Naive thymus-derived CD4-positive, alpha-beta T cell (primary cell): Measurements from ENCODE around the gene GATAD2B. TPM values are rescaled to one million over a fixed set of nuclear protein-coding genes. Genes with fewer than 3 reads are reported as not detected.

Source experiments
- ATAC-seq: fragments of 150-1000 bp; cut with Tn5 transposase; 2 replicates; pipeline ENCODE4 v1.10.0; 2021; ENCODE audit warnings: mild to moderate bottlenecking, moderate library complexity
- CTCF ChIA-PET: fragments of 350-600 bp; sonication (Branson Sonifier 250); formaldehyde crosslinking; loops from one replicate; lab custom pipeline; 2021; ENCODE audit warnings: antibody characterized with exemption; lab: Charles Lee
- POLR2A ChIA-PET: fragments of 350-600 bp; sonication (Branson Sonifier 250); formaldehyde crosslinking; loops from one replicate; lab custom pipeline; 2021; ENCODE audit warnings: antibody characterized with exemption, inconsistent platforms; lab: Charles Lee
- DNase-seq, 9 donors: peaks; one replicate each; pipeline versions ENCODE4 v3.0.0 to v3.0.0-alpha.2; 2020 to 2022; ENCODE audit warnings: mixed read lengths in 1 of 9
- H3K27ac ChIP-seq: one replicate; pipeline ENCODE4 v1.7.0; 2013; ENCODE audit warnings: mild to moderate bottlenecking, low read depth, low read length, moderate library complexity
- H3K27me3 ChIP-seq, 2 donors: one replicate each; pipeline ENCODE4 v1.7.0; 2013; ENCODE audit warnings: low read length in 2 of 2, mild to moderate bottlenecking in 2 of 2, moderate library complexity in 2 of 2; ENCODE audit not compliant: control insufficient read depth in 2 of 2, insufficient read depth in 2 of 2
- H3K36me3 ChIP-seq, 3 experiments: 1 replicate in 2 of 3; 2 replicates in 1 of 3; pipeline ENCODE4 v1.7.0; 2013; ENCODE audit warnings: low read length in 3 of 3, mild to moderate bottlenecking in 3 of 3, moderate library complexity in 1 of 3; ENCODE audit not compliant: insufficient read depth in 3 of 3, control insufficient read depth in 2 of 3
- H3K4me1 ChIP-seq, 2 donors: one replicate each; pipeline ENCODE4 v1.7.0; 2013; ENCODE audit warnings: low read length in 2 of 2, mild to moderate bottlenecking in 2 of 2, moderate library complexity in 1 of 2; ENCODE audit not compliant: control insufficient read depth in 2 of 2, insufficient read depth in 2 of 2
- H3K4me3 ChIP-seq: 2 replicates; pipeline ENCODE4 v1.7.0; 2013; ENCODE audit warnings: mild to moderate bottlenecking, low read length
- H3K9me3 ChIP-seq, 3 experiments: 1 replicate in 2 of 3; 2 replicates in 1 of 3; pipeline ENCODE4 v1.7.0; 2013; ENCODE audit warnings: low read length in 3 of 3; ENCODE audit not compliant: control insufficient read depth in 2 of 3
- H3K27ac Mint-ChIP-seq, 9 donors: one replicate each; pipeline ENCODE4 v1.8.0; 2020 to 2022; ENCODE audit warnings: mixed read lengths in 9 of 9, mild to moderate bottlenecking in 8 of 9, moderate library complexity in 5 of 9, inconsistent platforms in 2 of 9
- H3K27me3 Mint-ChIP-seq, 5 donors: one replicate each; pipeline ENCODE4 v1.8.0; 2021 to 2022; ENCODE audit warnings: mixed read lengths in 5 of 5, mild to moderate bottlenecking in 1 of 5
- H3K36me3 Mint-ChIP-seq, 5 donors: one replicate each; pipeline ENCODE4 v1.8.0; 2020 to 2022; ENCODE audit warnings: mixed read lengths in 5 of 5, mild to moderate bottlenecking in 3 of 5, inconsistent platforms in 1 of 5
- H3K4me1 Mint-ChIP-seq, 7 donors: one replicate each; pipeline ENCODE4 v1.8.0; 2020 to 2022; ENCODE audit warnings: mixed read lengths in 7 of 7, mild to moderate bottlenecking in 3 of 7, inconsistent platforms in 1 of 7
- H3K4me3 Mint-ChIP-seq, 10 donors: one replicate each; pipeline ENCODE4 v1.8.0; 2020 to 2022; ENCODE audit warnings: mild to moderate bottlenecking in 10 of 10, mixed read lengths in 10 of 10, moderate library complexity in 6 of 10, inconsistent platforms in 2 of 10
- H3K9me3 Mint-ChIP-seq, 11 donors: one replicate each; pipeline ENCODE4 v1.8.0; 2020 to 2022; ENCODE audit warnings: mixed read lengths in 11 of 11, mild to moderate bottlenecking in 4 of 11, inconsistent platforms in 1 of 11, moderate library complexity in 1 of 11
- intact Hi-C, 2 donors: fragments of 100-400 bp; cut with micrococcal nuclease; formaldehyde crosslinking; loops; one replicate each; pipeline ENCODE4 v1.15.1; 2023
- polyA plus RNA-seq, 2 donors: library from polyadenylated mRNA; unstranded; fragments of 300-500 nt; fragmentation: Illumina TruSeq; gene quantifications; one replicate each; pipeline ENCODE4 v1.2.3, GENCODE V29; 2021
- total RNA-seq, 6 experiments: library from RNA in 5 of 6; stranded (reverse) in 5 of 6; gene quantifications; 1 replicate in 5 of 6; 2 replicates in 1 of 6; pipeline ENCODE4 v1.2.3 and lab custom pipeline; 2021 to 2026

GATAD2B gene
- total and polyA plus RNA-seq, 7 experiments from 2014 or later: 4.8 to 102 (median 73.7) TPM

DNA sequence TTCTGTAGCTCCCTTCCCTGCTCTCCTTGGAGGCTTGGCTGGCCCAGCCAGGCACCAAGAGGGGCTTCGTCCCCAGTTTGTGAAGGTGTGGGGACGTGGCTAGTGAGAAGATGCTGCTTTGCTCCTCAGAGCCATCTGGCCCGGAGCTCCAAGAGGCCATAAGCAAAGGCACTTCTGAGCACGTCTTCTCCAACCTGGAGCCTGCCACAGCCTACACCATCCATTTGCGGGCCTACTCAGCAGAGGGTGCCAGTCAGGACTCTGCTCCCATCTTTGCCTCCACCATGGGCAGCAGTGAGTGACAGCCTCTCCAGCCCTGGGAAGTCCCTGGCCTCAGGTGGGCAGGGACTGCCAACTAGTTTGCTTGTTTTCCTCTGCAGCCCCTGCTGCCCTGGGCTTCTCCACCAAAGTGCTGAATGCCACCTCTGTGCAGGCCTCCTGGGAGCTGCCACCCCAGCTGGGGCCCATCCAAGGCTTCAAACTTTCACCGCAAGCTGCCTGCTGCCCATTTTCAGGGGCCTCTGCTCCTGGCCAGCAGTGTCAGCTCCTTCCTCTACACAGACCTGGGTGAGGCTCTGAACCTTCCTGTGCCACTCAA, 121.6 kb downstream of the GATAD2B start:
- ChIA-PET CTCF (interaction anchor here (1.1 to 1.5 kb wide), 3 partner anchors 8 to 190 kb away, joined by 3 to 5 read pairs (median 3); partner anchors contain the start of genes RAB13 and RPS27), POLR2A (interaction anchor here (0.9 to 4.9 kb wide), 3 partner anchors 17 to 189 kb away, joined by 3 to 29 read pairs (median 7); partner anchors contain the start of genes RAB13 and RPS27)
- no peak overlapping the region for H3K4me3 ChIP-seq
- H3K27ac ChIP-seq: no peak overlapping the region
- H3K4me3 Mint-ChIP-seq: no peak overlapping the region
- DNase-seq: no peak
- no peaks in the 10 kb centered on the region for H3K27me3 Mint-ChIP-seq
- H3K36me3 ChIP-seq: peaks cover 0 to 9% (median 0%) of the 10 kb centered on the region in 3 experiments
- intact Hi-C loops: no loop called here
- H3K9me3 Mint-ChIP-seq: peaks cover 0 to 4% (median 0%) of the 10 kb centered on the region in 11 donors
- H3K36me3 Mint-ChIP-seq: peaks cover 0 to 6% (median 3%) of the 10 kb centered on the region in 5 donors
- no peaks in the 10 kb centered on the region for H3K9me3 ChIP-seq
- peaks cover 9 to 29% of the 10 kb centered on the region in 2 donors for H3K4me1 ChIP-seq
- H3K4me1 Mint-ChIP-seq: peaks cover 19 to 42% (median 28%) of the 10 kb centered on the region in 7 donors
- no peaks in the 10 kb centered on the region for H3K27me3 ChIP-seq
- ATAC-seq: no peak
- H3K27ac Mint-ChIP-seq: peak overlapping the region in 5 of 9 donors; percentile 25 to 63 (median 41)

DNA sequence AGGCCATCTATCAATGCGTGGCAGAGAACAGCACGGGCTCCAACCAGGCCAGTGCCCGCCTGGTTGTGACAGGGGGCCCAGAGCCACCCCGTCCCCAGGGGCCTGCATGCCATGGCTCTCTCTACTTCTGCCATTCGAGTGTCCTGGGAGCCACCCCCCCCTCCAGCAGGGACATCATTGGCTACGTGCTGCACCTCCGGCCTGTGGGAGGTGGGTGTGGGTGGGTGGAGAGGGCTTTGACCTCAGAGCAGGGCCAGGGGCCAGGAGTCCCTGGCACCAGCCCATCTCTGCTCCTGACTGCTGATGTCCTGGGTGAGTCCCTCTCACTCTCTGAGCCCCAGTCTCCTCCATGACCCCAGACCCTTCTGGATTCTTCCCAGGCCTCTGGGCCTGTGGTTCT, 122.3 kb downstream of the GATAD2B start:
- peaks cover 13 to 37% (median 22%) of the 10 kb centered on the region in 7 donors for H3K4me1 Mint-ChIP-seq
- H3K27ac Mint-ChIP-seq: peak overlapping the region in 5 of 9 donors; percentile 41 to 76 (median 59)

DNA sequence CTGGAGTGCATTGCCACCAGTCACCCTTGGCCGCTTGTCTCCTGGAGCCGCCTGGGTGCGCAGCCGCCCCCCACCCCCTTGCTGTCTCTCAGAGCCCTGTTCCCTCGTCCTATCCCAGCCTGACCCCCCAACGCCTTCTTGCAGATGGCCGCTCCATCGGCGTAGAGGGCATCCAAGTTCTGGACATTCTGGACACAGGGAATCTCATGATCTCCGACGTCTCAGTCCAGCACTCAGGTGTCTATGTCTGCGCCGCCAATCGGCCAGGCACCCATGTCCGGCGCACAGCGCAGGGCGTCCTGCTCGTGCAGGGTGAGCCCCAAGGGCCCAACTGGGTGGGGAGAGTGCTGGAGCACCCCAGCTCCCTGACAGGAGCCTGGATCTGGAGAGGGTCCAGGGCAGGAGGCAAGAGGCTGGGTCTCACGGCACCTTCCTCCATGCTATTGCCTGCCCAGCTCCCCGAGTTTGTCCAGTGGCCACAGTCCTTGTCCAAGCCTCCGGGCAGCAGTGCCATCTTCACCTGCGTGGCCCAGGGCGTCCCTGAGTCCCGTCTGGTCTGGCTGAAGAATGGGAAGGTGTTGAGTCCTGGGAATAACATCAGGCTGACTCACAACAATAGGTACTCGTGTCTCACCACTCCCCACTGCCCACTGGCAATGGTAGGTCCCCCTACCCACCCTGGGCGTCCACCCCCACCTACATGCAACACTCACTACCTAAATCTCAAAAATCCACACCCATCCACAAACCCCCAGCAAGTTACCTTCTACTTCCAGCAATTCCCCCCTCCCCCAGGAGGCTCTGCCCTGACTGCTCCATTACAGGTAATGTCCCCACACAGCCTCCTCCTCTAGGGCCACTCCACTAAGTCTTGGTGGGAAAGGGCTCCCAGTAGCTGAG, 123.0 kb downstream of the GATAD2B start:
- Histone ChIP-seq H3K4me1 (peaks cover 0 to 18% of the 10 kb centered on the region in 2 donors), H3K4me3 (no peak overlapping the region), H3K9me3 (no peaks in the 10 kb centered on the region), H3K27ac (no peak overlapping the region), H3K27me3 (no peaks in the 10 kb centered on the region), H3K36me3 (peaks cover 0 to 9% (median 0%) of the 10 kb centered on the region in 3 experiments)
- ChIA-PET CTCF (interaction anchor here (1.5 to 5.7 kb wide), 2 partner anchors 187 to 188 kb away, joined by 5 to 84 read pairs; partner anchors contain the start of genes RAB13 and RPS27), POLR2A (interaction anchor here (1.0 to 4.9 kb wide), 2 partner anchors 146 to 191 kb away, joined by 3 to 29 read pairs; partner anchors contain the start of gene RPS27)
- Mint-ChIP-seq H3K36me3 (peaks cover 0 to 6% (median 3%) of the 10 kb centered on the region in 5 donors), H3K9me3 (peaks cover 0 to 4% (median 0%) of the 10 kb centered on the region in 11 donors), H3K27me3 (no peaks in the 10 kb centered on the region), H3K4me3 (no peak overlapping the region), H3K4me1 (peaks cover 7 to 30% (median 17%) of the 10 kb centered on the region in 7 donors), H3K27ac (peak overlapping the region in 4 of 9 donors; percentile 17 to 76 (median 60))
- intact Hi-C loops: no loop called here
- ATAC-seq (no peak), DNase-seq (no peak)

More for the DNA sequence above, 122.3 kb downstream of the GATAD2B start:
- Histone ChIP-seq H3K36me3 (peaks cover 0 to 9% (median 0%) of the 10 kb centered on the region in 3 experiments), H3K27me3 (no peaks in the 10 kb centered on the region), H3K27ac (no peak overlapping the region), H3K4me3 (no peak overlapping the region), H3K9me3 (no peaks in the 10 kb centered on the region), H3K4me1 (peaks cover 3 to 23% of the 10 kb centered on the region in 2 donors)
- Mint-ChIP-seq H3K36me3 (peaks cover 0 to 6% (median 3%) of the 10 kb centered on the region in 5 donors), H3K27me3 (no peaks in the 10 kb centered on the region), H3K4me3 (no peak overlapping the region), H3K9me3 (peaks cover 0 to 4% (median 0%) of the 10 kb centered on the region in 11 donors)
- CTCF ChIA-PET: interaction anchor here (1.5 kb wide), 1 partner anchor 186 kb away, joined by 5 read pairs; the partner anchor contains the start of gene RAB13
- ATAC-seq: no peak
- intact Hi-C loops: no loop called here
- DNase-seq: no peak
- POLR2A ChIA-PET: interaction anchor here (0.9 to 4.9 kb wide), 3 partner anchors 17 to 190 kb away, joined by 3 to 29 read pairs (median 7); partner anchors contain the start of genes RAB13 and RPS27

DNA sequence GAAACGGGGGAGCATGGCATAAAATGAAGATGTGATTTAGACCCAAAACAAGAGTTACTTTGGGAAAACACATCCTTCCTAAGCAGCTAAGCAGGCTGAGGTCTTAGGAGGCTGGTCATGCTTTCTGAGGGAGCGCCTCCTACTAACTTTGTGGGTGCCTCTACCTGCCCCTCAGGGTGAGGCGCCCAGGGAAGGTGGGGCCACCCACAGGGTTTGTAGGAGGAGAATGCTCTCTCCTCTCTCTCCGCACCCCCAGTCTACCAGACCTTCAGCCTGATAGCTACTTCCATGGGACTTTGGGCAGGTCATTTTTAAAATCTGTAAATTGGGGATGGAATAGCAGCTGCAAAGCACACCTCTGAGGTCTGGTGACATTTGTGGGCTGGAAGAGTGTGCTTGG, 123.8 kb downstream of the GATAD2B start:
- Histone ChIP-seq H3K4me3 (no peak overlapping the region), H3K36me3 (peaks cover 0 to 9% (median 0%) of the 10 kb centered on the region in 3 experiments), H3K9me3 (no peaks in the 10 kb centered on the region), H3K27me3 (no peaks in the 10 kb centered on the region), H3K27ac (no peak overlapping the region), H3K4me1 (peaks cover 0 to 11% of the 10 kb centered on the region in 2 donors)
- ATAC-seq (no peak), DNase-seq (no peak)
- H3K36me3 Mint-ChIP-seq: peaks cover 0 to 4% (median 3%) of the 10 kb centered on the region in 5 donors
- H3K4me3 Mint-ChIP-seq: no peak overlapping the region
- POLR2A ChIA-PET: interaction anchor here (1.0 to 4.9 kb wide), 3 partner anchors 147 to 191 kb away, joined by 3 to 29 read pairs (median 5); partner anchors contain the start of genes JTB and RPS27
- peaks cover 0 to 4% (median 0%) of the 10 kb centered on the region in 11 donors for H3K9me3 Mint-ChIP-seq
- H3K4me1 Mint-ChIP-seq: peaks cover 7 to 24% (median 15%) of the 10 kb centered on the region in 7 donors
- CTCF ChIA-PET: interaction anchor here (5.7 kb wide), 1 partner anchor 189 kb away, joined by 84 read pairs; the partner anchor contains the start of genes RAB13 and RPS27
- H3K27me3 Mint-ChIP-seq: no peaks in the 10 kb centered on the region
- H3K27ac Mint-ChIP-seq: peak overlapping the region in 6 of 9 donors; percentile 42 to 77 (median 72)
- intact Hi-C loops: no loop called here

DNA sequence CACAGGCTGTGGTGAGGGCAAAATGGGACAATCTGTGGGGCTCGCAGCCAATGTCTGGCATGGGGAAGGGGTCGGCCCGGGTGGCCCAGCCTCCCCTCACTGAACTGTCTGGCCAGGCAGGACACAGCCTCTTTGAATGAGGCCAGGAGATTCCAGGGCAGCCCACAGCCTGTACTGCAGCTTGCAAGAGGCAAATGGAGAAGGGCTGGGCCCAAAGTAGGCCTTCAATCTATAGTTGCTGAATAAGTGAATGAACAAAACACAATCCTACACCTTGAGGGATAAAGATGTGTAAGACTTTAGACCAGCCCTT, 124.3 kb downstream of the GATAD2B start:
- Histone ChIP-seq H3K36me3 (peaks cover 0 to 9% (median 0%) of the 10 kb centered on the region in 3 experiments), H3K9me3 (no peaks in the 10 kb centered on the region), H3K4me3 (no peak overlapping the region), H3K4me1 (peaks cover 0 to 6% of the 10 kb centered on the region in 2 donors), H3K27ac (no peak overlapping the region), H3K27me3 (no peaks in the 10 kb centered on the region)
- H3K9me3 Mint-ChIP-seq: peaks cover 0 to 4% (median 0%) of the 10 kb centered on the region in 11 donors
- ATAC-seq (no peak), DNase-seq (no peak)
- intact Hi-C loops: no loop called here
- no peaks in the 10 kb centered on the region for H3K27me3 Mint-ChIP-seq
- peaks cover 0 to 3% (median 0%) of the 10 kb centered on the region in 5 donors for H3K36me3 Mint-ChIP-seq
- peaks cover 5 to 20% (median 13%) of the 10 kb centered on the region in 7 donors for H3K4me1 Mint-ChIP-seq
- ChIA-PET POLR2A (interaction anchor here (1.0 to 4.9 kb wide), 4 partner anchors 147 to 192 kb away, joined by 3 to 29 read pairs (median 6); partner anchors contain the start of genes JTB, RAB13 and RPS27), CTCF (interaction anchor here (0.7 to 5.7 kb wide), 3 partner anchors 148 to 190 kb away, joined by 4 to 84 read pairs (median 5); partner anchors contain the start of genes DENND4B, RAB13 and RPS27)
- peak overlapping the region in 7 of 9 donors; percentile 2 to 77 (median 69) for H3K27ac Mint-ChIP-seq
- H3K4me3 Mint-ChIP-seq: no peak overlapping the region
